Suprapubic skin (tissue), 4 donors: Measurements from ENCODE around the gene RIN1. TPM values are rescaled to one million over a fixed set of nuclear protein-coding genes. Genes with fewer than 3 reads are reported as not detected.

Source experiments
- DNase-seq, 2 donors: peaks; one replicate each; pipeline ENCODE4 v3.0.0-alpha.2; 2019; ENCODE audit warnings: low spot score in 2 of 2
- H3K27ac ChIP-seq: fragments of 200-600 bp; sonication (generic); one replicate; pipeline ENCODE4 v1.5.1; 2019
- H3K27me3 ChIP-seq: fragments of 200-600 bp; sonication (generic); one replicate; pipeline ENCODE4 v1.5.1; 2019
- H3K36me3 ChIP-seq: fragments of 200-600 bp; sonication (generic); one replicate; pipeline ENCODE4 v1.5.1; 2019
- H3K4me1 ChIP-seq: fragments of 200-600 bp; sonication (generic); one replicate; pipeline ENCODE4 v1.5.1; 2019
- H3K4me3 ChIP-seq: fragments of 200-600 bp; sonication (generic); one replicate; pipeline ENCODE4 v1.5.1; 2019; ENCODE audit warnings: mild to moderate bottlenecking
- H3K9me3 ChIP-seq: fragments of 200-600 bp; sonication (generic); one replicate; pipeline ENCODE4 v1.5.1; 2019
- CTCF ChIP-seq, 2 donors: fragments of 200-600 bp in 1 of 2; fragments of 450-650 bp in 1 of 2; sonication (generic) in 1 of 2; IDR thresholded peaks; one replicate each; pipeline ENCODE4 v1.5.1; 2016 to 2019; ENCODE audit warnings: antibody characterized with exemption in 2 of 2, mild to moderate bottlenecking in 1 of 2, moderate library complexity in 1 of 2
- EP300 ChIP-seq: sonication (generic); formaldehyde crosslinking; IDR thresholded peaks from one replicate; pipeline ENCODE4 v1.6.1; 2017; ENCODE audit warnings: antibody characterized with exemption
- POLR2A ChIP-seq, 2 donors: fragments of 450-650 bp; IDR thresholded peaks; one replicate each; pipeline ENCODE4 v1.6.1; 2017; ENCODE audit warnings: antibody characterized with exemption in 2 of 2, mild to moderate bottlenecking in 2 of 2, moderate library complexity in 2 of 2
- POLR2AphosphoS5 ChIP-seq, 3 donors: sonication (generic); formaldehyde crosslinking; IDR thresholded peaks; one replicate each; pipeline ENCODE4 v1.6.1; 2017; ENCODE audit warnings: antibody characterized with exemption in 3 of 3
- WGBS: methylation state at CpG from one replicate; pipeline ENCODE4 v1.1.5; 2018; 5-methylcytosine and 5-hydroxymethylcytosine counted together
- total RNA-seq, 4 donors: library from RNA; depleted of rRNA; stranded (reverse); fragments of >200 nt; gene quantifications; one replicate each; pipeline ENCODE4 v1.1.0, GENCODE V29; 2016

The RIN1 gene
- total RNA-seq, 4 donors from 2014 or later, result 40.3 to 73.6 (median 60.3) TPM

- Histone ChIP-seq H3K4me3 (peak overlapping the region; percentile 71), H3K27me3 (no peaks in the 10 kb centered on the region), H3K27ac (no peak overlapping the region), H3K9me3 (no peaks in the 10 kb centered on the region), H3K36me3 (peaks cover 44% of the 10 kb centered on the region), H3K4me1 (peaks cover 62% of the 10 kb centered on the region)
- 59% methylated on average over 19 of the region's 42 CpGs for WGBS
- no peak for TF ChIP-seq POLR2A (IDR thresholded peaks at IDR 0.05)
- no peak for TF ChIP-seq EP300
- TF ChIP-seq CTCF (IDR thresholded peaks at IDR 0.05), result no peak
- no peak for TF ChIP-seq POLR2AphosphoS5 (IDR thresholded peaks at IDR 0.05)
- peak in 1 of 2 donors; percentile 67 for DNase-seq
Measured at GRCh38 chr11:66334605-66335442, 1.4 kb downstream of the RIN1 start.

DNA sequence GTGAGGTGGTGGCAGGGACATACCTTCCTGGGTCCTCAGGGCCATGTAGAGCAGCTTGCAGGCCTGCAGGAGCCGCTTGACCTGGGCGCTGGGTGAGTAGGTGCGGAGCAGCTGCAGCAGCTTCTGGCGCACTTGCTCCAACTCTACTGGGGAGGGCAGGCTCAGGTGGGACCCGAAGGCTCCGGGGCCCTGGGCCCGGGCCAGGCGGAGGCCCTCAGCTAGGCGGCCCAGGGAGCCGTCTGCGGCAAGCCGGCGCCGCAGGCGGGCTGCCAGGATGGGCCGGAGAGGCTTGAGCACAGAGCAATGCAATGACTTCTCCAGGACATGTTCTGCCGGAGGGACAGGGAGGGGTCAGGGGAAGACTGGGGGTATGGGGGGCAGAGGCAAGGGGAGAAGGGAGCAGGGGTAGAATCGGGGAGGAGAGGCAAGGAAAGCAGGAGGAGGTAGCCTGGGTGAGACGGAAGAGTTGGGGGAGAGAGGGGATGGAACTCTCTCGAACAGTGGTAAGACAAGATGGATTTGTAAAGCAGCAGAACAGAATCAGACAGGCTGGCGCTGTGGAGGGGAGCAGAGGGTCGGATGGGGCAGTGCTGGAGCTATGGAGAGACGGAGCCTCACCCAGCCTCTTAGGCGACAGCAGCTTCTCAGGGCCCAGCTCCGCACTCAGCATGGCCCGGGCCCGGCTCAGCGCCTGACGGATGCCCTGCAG is 2.2 kb downstream of the RIN1 start:
- peak in 1 of 2 donors; percentile 32 for DNase-seq
- TF ChIP-seq CTCF (IDR thresholded peaks at IDR 0.05) (no peak), POLR2A (IDR thresholded peaks at IDR 0.05) (no peak), EP300 (no peak), POLR2AphosphoS5 (IDR thresholded peaks at IDR 0.05) (no peak)
- 73% methylated on average over 17 of the region's 29 CpGs for WGBS
- H3K4me3 ChIP-seq, result peak overlapping the region; percentile 71
- peaks cover 58% of the 10 kb centered on the region for H3K4me1 ChIP-seq
- no peaks in the 10 kb centered on the region for H3K9me3 ChIP-seq
- H3K36me3 ChIP-seq, result peaks cover 36% of the 10 kb centered on the region
- no peak overlapping the region for H3K27ac ChIP-seq
- H3K27me3 ChIP-seq, result no peaks in the 10 kb centered on the region

DNA sequence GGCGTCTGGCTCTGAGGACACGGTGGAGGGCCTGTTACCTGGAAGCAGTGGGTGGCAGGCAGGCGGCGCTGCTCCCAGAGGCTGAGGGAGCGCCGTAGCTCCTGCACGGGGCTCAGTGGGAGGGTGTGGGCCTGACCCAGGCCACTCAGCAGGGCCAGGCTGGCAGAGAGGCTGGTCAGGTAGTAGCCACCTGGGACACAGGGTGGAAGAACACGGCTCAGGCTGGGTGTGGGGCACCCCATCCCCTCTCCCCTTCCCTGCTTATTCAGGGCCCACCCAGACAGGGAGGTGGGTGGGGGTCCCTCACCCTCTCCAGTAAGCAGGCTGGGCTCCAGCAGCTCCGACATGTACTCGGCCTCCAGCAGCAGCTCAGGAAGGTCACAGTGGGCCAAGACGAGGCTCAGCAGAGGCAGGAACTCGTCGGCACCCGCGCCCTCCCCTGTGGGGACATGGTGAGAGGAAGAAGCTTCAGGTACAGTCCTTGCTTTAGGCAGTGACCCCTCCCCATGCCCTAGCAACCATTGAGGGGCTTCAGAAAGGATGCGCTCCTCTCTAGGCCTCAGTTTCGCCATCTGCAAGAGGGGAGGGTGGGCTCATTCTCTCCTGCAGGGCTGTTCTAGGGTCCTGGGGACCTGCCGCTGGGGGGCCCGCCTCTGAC is 2.9 kb downstream of the RIN1 start:
- no peak for TF ChIP-seq POLR2A (IDR thresholded peaks at IDR 0.05)
- no peak for TF ChIP-seq CTCF (IDR thresholded peaks at IDR 0.05)
- no peak for TF ChIP-seq EP300
- no peak for TF ChIP-seq POLR2AphosphoS5 (IDR thresholded peaks at IDR 0.05)
- Histone ChIP-seq H3K4me3 (no peak overlapping the region), H3K9me3 (no peaks in the 10 kb centered on the region), H3K4me1 (peaks cover 58% of the 10 kb centered on the region), H3K27ac (no peak overlapping the region), H3K27me3 (no peaks in the 10 kb centered on the region), H3K36me3 (peaks cover 36% of the 10 kb centered on the region)
- WGBS, result 67% methylated on average over 2 of the region's 19 CpGs
- DNase-seq, result no peak

DNA sequence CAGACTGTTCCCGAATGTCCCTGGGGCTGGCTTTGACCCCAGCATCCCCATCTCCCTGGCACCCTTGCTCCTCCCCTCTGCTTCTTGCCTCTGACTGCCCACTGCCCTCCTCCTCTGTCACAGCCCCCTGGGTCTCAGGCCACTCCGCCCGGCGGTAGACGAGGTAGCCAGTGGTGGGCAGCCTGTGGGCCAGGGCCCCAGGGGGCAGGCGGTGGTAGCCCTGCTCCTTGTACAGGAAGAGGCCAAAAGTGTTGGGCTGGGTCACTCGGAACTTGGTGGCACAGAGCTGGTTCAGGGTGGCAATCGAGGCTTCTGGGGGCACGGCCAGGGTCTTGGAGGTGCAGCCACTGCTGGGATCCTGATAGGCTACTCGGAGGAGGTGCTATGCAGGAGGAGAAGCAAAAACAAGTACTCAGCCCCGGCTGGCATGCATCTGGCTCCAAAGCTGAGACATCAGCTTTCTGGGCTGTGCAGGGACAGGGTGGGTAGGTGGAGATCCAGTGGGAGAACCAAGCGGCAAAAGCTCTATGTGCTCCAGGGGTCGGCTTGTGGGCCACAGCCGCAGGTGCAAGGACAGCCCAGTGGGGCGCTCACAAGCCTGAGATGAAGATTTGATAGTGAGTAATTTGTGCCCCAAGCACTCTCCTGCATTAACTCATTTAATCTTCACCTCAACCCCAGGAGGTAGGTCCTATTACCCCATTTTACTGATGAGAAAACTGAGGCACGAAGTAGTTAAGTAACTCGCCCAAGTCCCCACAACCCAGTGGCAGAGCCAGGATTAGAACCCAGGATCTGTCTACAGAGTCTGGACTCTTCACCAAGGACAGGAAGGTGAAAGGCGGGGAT is 3.6 kb downstream of the RIN1 start:
- peaks cover 30% of the 10 kb centered on the region for H3K36me3 ChIP-seq
- no peaks in the 10 kb centered on the region for H3K9me3 ChIP-seq
- H3K27ac ChIP-seq, result no peak overlapping the region
- no peaks in the 10 kb centered on the region for H3K27me3 ChIP-seq
- no peak for DNase-seq
- WGBS, result 77% methylated on average over 16 of the region's 18 CpGs
- H3K4me1 ChIP-seq, result peaks cover 58% of the 10 kb centered on the region
- TF ChIP-seq EP300, result no peak
- no peak for TF ChIP-seq CTCF (IDR thresholded peaks at IDR 0.05)
- TF ChIP-seq POLR2A (IDR thresholded peaks at IDR 0.05), result no peak
- no peak for TF ChIP-seq POLR2AphosphoS5 (IDR thresholded peaks at IDR 0.05)
- H3K4me3 ChIP-seq, result no peak overlapping the region
